ENCODE results near the gene LYPD3. TPM values are rescaled to one million over a fixed set of nuclear protein-coding genes. Genes with fewer than 3 reads are reported as not detected.
A peak's percentile ranks its signal among the peaks of the same experiment; 100 is the strongest.

LYPD3 gene
- total and polyA plus RNA-seq, 2 donors (not counting 1 experiment from before 2014, with no cell fraction given) = 0.35 to 0.50 TPM

- TF ChIP-seq CTCF (conservative IDR thresholded peaks at IDR 0.05 in 1 of 2, IDR thresholded peaks at IDR 0.05 in 1 of 2; ENCODE audit: low read depth in 1 of 2, low read length in 2 of 2) = no peak
- no peak for TF ChIP-seq EZH2 (IDR thresholded peaks at IDR 0.05; ENCODE audit: low read length, missing control alignments)
- no peak for DNase-seq (ENCODE audit: low read depth in 2 of 2)
Observed at GRCh38 chr19:43441716-43442115, 23.7 kb downstream of the LYPD3 start.

GRCh38 chr19:43439709-43440063 lies 25.7 kb downstream of the LYPD3 start:
- Histone ChIP-seq H3K4me1 (ENCODE audit: control insufficient read depth, extremely low read depth, insufficient read depth, low read length) (no peaks in the 10 kb centered on the region), H3K79me2 (ENCODE audit: control insufficient read depth, insufficient read depth, low read length) (no peaks in the 10 kb centered on the region), H2AFZ (ENCODE audit: low read length) (no peak overlapping the region), H3K4me2 (ENCODE audit: extremely low read depth, insufficient read depth, low read length) (no peak overlapping the region), H3K4me3 (replicated peaks in 1 of 4; ENCODE audit: control extremely low read depth in 1 of 4, insufficient read depth in 1 of 4, low read depth in 3 of 4, low read length in 4 of 4) (no peak overlapping the region), H3K27ac (ENCODE audit: insufficient read depth, low read length) (no peak overlapping the region), H3K27me3 (ENCODE audit: control insufficient read depth, insufficient read depth, low read length) (no peaks in the 10 kb centered on the region), H3K9me3 (ENCODE audit: control insufficient read depth, insufficient read depth, low read depth, low read length) (no peaks in the 10 kb centered on the region), H3K9ac (ENCODE audit: insufficient read depth, low read length) (no peak overlapping the region), H3K36me3 (ENCODE audit: control insufficient read depth, insufficient read depth, low read length) (no peaks in the 10 kb centered on the region), H4K20me1 (ENCODE audit: control insufficient read depth, extremely low read depth, insufficient read depth, low read length) (no peaks in the 10 kb centered on the region)
- TF ChIP-seq EZH2 (IDR thresholded peaks at IDR 0.05; ENCODE audit: low read length, missing control alignments) (no peak), CTCF (conservative IDR thresholded peaks at IDR 0.05 in 1 of 2, IDR thresholded peaks at IDR 0.05 in 1 of 2; ENCODE audit: low read depth in 1 of 2, low read length in 2 of 2) (no peak)
- DNase-seq (ENCODE audit: low read depth in 2 of 2) = no peak

More at GRCh38 chr19:43441716-43442115, 23.7 kb downstream of the LYPD3 start:
- no peak overlapping the region for H3K4me2 ChIP-seq (ENCODE audit: extremely low read depth, insufficient read depth, low read length)
- no peak overlapping the region for H2AFZ ChIP-seq (ENCODE audit: low read length)
- H4K20me1 ChIP-seq (ENCODE audit: control insufficient read depth, extremely low read depth, insufficient read depth, low read length) = no peaks in the 10 kb centered on the region
- no peak overlapping the region for H3K4me3 ChIP-seq (replicated peaks in 1 of 4; ENCODE audit: control extremely low read depth in 1 of 4, insufficient read depth in 1 of 4, low read depth in 3 of 4, low read length in 4 of 4)
- H3K36me3 ChIP-seq (ENCODE audit: control insufficient read depth, insufficient read depth, low read length) = no peaks in the 10 kb centered on the region
- no peaks in the 10 kb centered on the region for H3K27me3 ChIP-seq (ENCODE audit: control insufficient read depth, insufficient read depth, low read length)
- no peak overlapping the region for H3K9ac ChIP-seq (ENCODE audit: insufficient read depth, low read length)
- H3K79me2 ChIP-seq (ENCODE audit: control insufficient read depth, insufficient read depth, low read length) = no peaks in the 10 kb centered on the region
- H3K27ac ChIP-seq (ENCODE audit: insufficient read depth, low read length) = no peak overlapping the region
- no peaks in the 10 kb centered on the region for H3K9me3 ChIP-seq (ENCODE audit: control insufficient read depth, insufficient read depth, low read depth, low read length)
- H3K4me1 ChIP-seq (ENCODE audit: control insufficient read depth, extremely low read depth, insufficient read depth, low read length) = no peaks in the 10 kb centered on the region

- H3K27me3 ChIP-seq (ENCODE audit: control insufficient read depth, insufficient read depth, low read length) = no peaks in the 10 kb centered on the region
- peak overlapping the region; percentile 1 for H3K4me2 ChIP-seq (ENCODE audit: extremely low read depth, insufficient read depth, low read length)
- no peaks in the 10 kb centered on the region for H4K20me1 ChIP-seq (ENCODE audit: control insufficient read depth, extremely low read depth, insufficient read depth, low read length)
- no peak overlapping the region for H3K27ac ChIP-seq (ENCODE audit: insufficient read depth, low read length)
- DNase-seq (ENCODE audit: low read depth in 2 of 2) = peak; percentile 19 to 35
- H3K4me3 ChIP-seq (replicated peaks in 1 of 4; ENCODE audit: control extremely low read depth in 1 of 4, insufficient read depth in 1 of 4, low read depth in 3 of 4, low read length in 4 of 4) = no peak overlapping the region
- H2AFZ ChIP-seq (ENCODE audit: low read length) = no peak overlapping the region
- no peaks in the 10 kb centered on the region for H3K36me3 ChIP-seq (ENCODE audit: control insufficient read depth, insufficient read depth, low read length)
- no peaks in the 10 kb centered on the region for H3K9me3 ChIP-seq (ENCODE audit: control insufficient read depth, insufficient read depth, low read depth, low read length)
- no peak overlapping the region for H3K9ac ChIP-seq (ENCODE audit: insufficient read depth, low read length)
- TF ChIP-seq EZH2 (IDR thresholded peaks at IDR 0.05; ENCODE audit: low read length, missing control alignments) (no peak), CTCF (conservative IDR thresholded peaks at IDR 0.05 in 1 of 2, IDR thresholded peaks at IDR 0.05 in 1 of 2; ENCODE audit: low read depth in 1 of 2, low read length in 2 of 2) (no peak)
- H3K79me2 ChIP-seq (ENCODE audit: control insufficient read depth, insufficient read depth, low read length) = no peaks in the 10 kb centered on the region
- H3K4me1 ChIP-seq (ENCODE audit: control insufficient read depth, extremely low read depth, insufficient read depth, low read length) = no peaks in the 10 kb centered on the region
Observed at GRCh38 chr19:43439032-43439708, 26.2 kb downstream of the LYPD3 start.

All from fibroblast of lung (primary cell).